ENCODE results near the gene NAXD. TPM values are rescaled to one million over a fixed set of nuclear protein-coding genes. Genes with fewer than 3 reads are reported as not detected.

NAXD gene
- total RNA-seq, 2 donors from 2014 or later: 23.4 to 27.5 TPM

- Histone ChIP-seq H3K27ac (no peak overlapping the region), H3K36me3 (replicated peaks in 1 of 2; ENCODE audit: insufficient read depth in 1 of 2, low read depth in 2 of 2) (peaks cover 2 to 7% of the 10 kb centered on the region in 2 donors), H3K4me1 (peaks cover 8% of the 10 kb centered on the region), H3K9me3 (no peaks in the 10 kb centered on the region), H3K27me3 (no peaks in the 10 kb centered on the region), H3K4me3 (no peak overlapping the region)
- TF ChIP-seq CTCF (IDR thresholded peaks at IDR 0.05) (no peak), POLR2A (IDR thresholded peaks at IDR 0.05) (no peak)
- ATAC-seq (no peak), DNase-seq (peak in 1 of 4 donors; percentile 3)
- 85 to 92% methylated on average over 9 to 10 of the region's 10 CpGs for WGBS, 2 donors
- intact Hi-C loops (cut with DNase I): no loop called here
Measured at GRCh38 chr13:110647365-110647737, 32.0 kb downstream of the NAXD start.

- Histone ChIP-seq H3K4me1 (peaks cover 8% of the 10 kb centered on the region), H3K36me3 (replicated peaks in 1 of 2; ENCODE audit: insufficient read depth in 1 of 2, low read depth in 2 of 2) (peaks cover 0 to 7% of the 10 kb centered on the region in 2 donors), H3K27me3 (no peaks in the 10 kb centered on the region), H3K9me3 (no peaks in the 10 kb centered on the region), H3K27ac (no peak overlapping the region), H3K4me3 (no peak overlapping the region)
- no peak for TF ChIP-seq CTCF (IDR thresholded peaks at IDR 0.05)
- TF ChIP-seq POLR2A (IDR thresholded peaks at IDR 0.05): no peak
- no peak for ATAC-seq
- intact Hi-C loops (cut with DNase I): no loop called here
- peak in 1 of 4 donors; percentile 2 for DNase-seq
- 79 to 80% methylated on average over 12 to 16 of the region's 16 CpGs for WGBS, 2 donors
Measured at GRCh38 chr13:110648146-110648819, 32.9 kb downstream of the NAXD start.

- DNase-seq (no peak), ATAC-seq (no peak)
- Histone ChIP-seq H3K27me3 (no peaks in the 10 kb centered on the region), H3K36me3 (replicated peaks in 1 of 2; ENCODE audit: insufficient read depth in 1 of 2, low read depth in 2 of 2) (peaks cover 0 to 3% of the 10 kb centered on the region in 2 donors), H3K4me1 (peaks cover 8% of the 10 kb centered on the region), H3K9me3 (no peaks in the 10 kb centered on the region), H3K4me3 (no peak overlapping the region), H3K27ac (no peak overlapping the region)
- intact Hi-C loops (cut with DNase I): no loop called here
- no peak for TF ChIP-seq CTCF (IDR thresholded peaks at IDR 0.05)
- TF ChIP-seq POLR2A (IDR thresholded peaks at IDR 0.05): no peak
- 92% methylated on average over 29 to 31 of the region's 35 CpGs for WGBS, 2 donors
Measured at GRCh38 chr13:110648848-110649421, 33.6 kb downstream of the NAXD start.

GRCh38 chr13:110649551-110649950, 34.2 kb downstream of the NAXD start:
- H3K27ac ChIP-seq: no peak overlapping the region
- peaks cover 7% of the 10 kb centered on the region for H3K4me1 ChIP-seq
- DNase-seq (peak in 1 of 4 donors; percentile 2), ATAC-seq (no peak)
- TF ChIP-seq CTCF (IDR thresholded peaks at IDR 0.05): no peak
- TF ChIP-seq POLR2A (IDR thresholded peaks at IDR 0.05): no peak
- peaks cover 0 to 3% of the 10 kb centered on the region in 2 donors for H3K36me3 ChIP-seq (replicated peaks in 1 of 2; ENCODE audit: insufficient read depth in 1 of 2, low read depth in 2 of 2)
- WGBS, 2 donors: 80 to 87% methylated on average over 7 of the region's 7 CpGs
- H3K9me3 ChIP-seq: no peaks in the 10 kb centered on the region
- H3K27me3 ChIP-seq: no peaks in the 10 kb centered on the region
- no peak overlapping the region for H3K4me3 ChIP-seq
- intact Hi-C loops (cut with DNase I): no loop called here

Data from body of pancreas (tissue), 4 donors.